Dendritic cell treated with granulocyte-macrophage colony-stimulating factor and Interleukin-4, amounts not matched to agents 40 ng/mL and 50 ng/mL, for 4 days (primary cell): ENCODE measurements around the gene CALHM5.

Experiments used
- H3K27ac Mint-ChIP-seq: one replicate; pipeline ENCODE4 v1.8.0; 2022; ENCODE audit warnings: mild to moderate bottlenecking, mixed read lengths
- H3K27me3 Mint-ChIP-seq: one replicate; pipeline ENCODE4 v1.8.0; 2022; ENCODE audit warnings: mild to moderate bottlenecking, mixed read lengths
- H3K36me3 Mint-ChIP-seq: one replicate; pipeline ENCODE4 v1.8.0; 2022; ENCODE audit warnings: low read depth, mixed read lengths
- H3K4me1 Mint-ChIP-seq: one replicate; pipeline ENCODE4 v1.8.0; 2022; ENCODE audit warnings: low read depth, mixed read lengths
- H3K4me3 Mint-ChIP-seq: one replicate; pipeline ENCODE4 v1.8.0; 2022; ENCODE audit warnings: mild to moderate bottlenecking, moderate library complexity, mixed read lengths
- H3K9me3 Mint-ChIP-seq: one replicate; pipeline ENCODE4 v1.8.0; 2022; ENCODE audit warnings: mixed read lengths
- intact Hi-C: fragments of 100-400 bp; cut with micrococcal nuclease; formaldehyde crosslinking; loops from one replicate; pipeline ENCODE4 v1.15.0; 2022

CALHM5 gene

DNA sequence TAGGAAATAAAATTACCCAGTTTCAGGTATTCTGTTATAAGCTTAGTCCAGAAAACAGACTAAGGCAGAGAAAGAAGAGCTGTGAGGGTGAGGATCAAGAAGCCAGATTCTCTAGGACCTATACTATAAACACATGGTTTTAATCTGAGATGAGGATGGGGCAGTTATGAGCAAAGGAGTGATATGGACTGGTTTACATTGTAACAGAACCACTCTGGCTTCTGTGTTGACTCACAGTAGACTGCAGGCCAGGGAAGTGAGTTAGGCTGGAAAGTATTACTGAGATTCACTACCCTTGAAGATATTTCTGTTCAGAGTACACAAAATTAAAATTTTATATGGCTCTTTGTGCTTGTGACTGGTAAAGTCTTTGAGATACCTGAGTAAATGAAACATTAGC, 56.7 kb downstream of the CALHM5 start:
- intact Hi-C loops: no loop called here
- Mint-ChIP-seq H3K27ac (peak overlapping the region; percentile 16), H3K27me3 (peaks cover 10% of the 10 kb centered on the region), H3K36me3 (peaks cover 14% of the 10 kb centered on the region), H3K4me1 (peaks cover 41% of the 10 kb centered on the region), H3K4me3 (no peak overlapping the region), H3K9me3 (peaks cover 9% of the 10 kb centered on the region)

DNA sequence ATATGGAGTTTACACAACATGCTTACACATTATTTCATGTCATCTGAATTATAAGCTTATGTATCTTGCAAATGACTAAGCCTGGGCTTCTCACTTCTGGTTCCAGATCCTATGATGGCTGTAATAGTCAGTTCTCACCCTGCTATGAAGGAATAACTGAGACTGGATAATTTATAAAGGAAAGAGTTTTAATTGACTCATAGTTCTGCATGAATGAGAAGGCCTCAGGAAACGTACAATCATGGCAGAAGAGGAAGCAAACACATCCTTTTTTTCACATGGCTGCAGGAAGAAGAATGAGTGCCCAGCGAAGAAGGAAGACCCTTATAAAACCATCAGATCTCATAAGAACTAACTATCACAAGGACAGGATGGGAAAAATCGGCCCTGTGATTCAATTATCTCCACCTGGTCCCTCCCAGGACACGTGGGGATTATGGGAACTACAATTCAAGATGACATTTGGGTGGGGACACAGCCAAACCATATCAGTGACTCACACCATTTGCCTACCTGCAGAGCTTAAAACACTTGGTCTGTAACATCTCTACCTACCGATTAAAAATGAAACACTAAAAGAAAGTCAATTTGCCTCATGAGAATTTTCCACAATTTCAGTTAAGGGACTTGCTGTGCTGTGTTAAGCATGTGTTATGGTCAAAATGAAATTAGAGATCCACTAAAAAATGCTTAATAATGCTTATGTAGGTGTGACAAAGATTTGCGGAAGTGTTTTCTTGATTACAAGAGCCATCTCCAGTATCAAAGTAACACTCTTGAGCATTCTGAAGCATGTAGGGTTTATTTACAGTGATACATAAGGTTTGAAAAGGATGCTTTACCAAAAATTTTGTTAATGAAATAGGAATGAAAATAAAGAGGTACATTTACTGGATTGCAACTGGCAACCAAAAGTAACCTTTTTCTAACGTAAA, 57.6 kb downstream of the CALHM5 start:
- peak overlapping the region; percentile 63 for H3K27ac Mint-ChIP-seq
- peaks cover 10% of the 10 kb centered on the region for H3K27me3 Mint-ChIP-seq
- intact Hi-C loops: no loop called here
- H3K9me3 Mint-ChIP-seq: peaks cover 9% of the 10 kb centered on the region
- peaks cover 16% of the 10 kb centered on the region for H3K36me3 Mint-ChIP-seq
- no peak overlapping the region for H3K4me3 Mint-ChIP-seq
- H3K4me1 Mint-ChIP-seq: peaks cover 44% of the 10 kb centered on the region

DNA sequence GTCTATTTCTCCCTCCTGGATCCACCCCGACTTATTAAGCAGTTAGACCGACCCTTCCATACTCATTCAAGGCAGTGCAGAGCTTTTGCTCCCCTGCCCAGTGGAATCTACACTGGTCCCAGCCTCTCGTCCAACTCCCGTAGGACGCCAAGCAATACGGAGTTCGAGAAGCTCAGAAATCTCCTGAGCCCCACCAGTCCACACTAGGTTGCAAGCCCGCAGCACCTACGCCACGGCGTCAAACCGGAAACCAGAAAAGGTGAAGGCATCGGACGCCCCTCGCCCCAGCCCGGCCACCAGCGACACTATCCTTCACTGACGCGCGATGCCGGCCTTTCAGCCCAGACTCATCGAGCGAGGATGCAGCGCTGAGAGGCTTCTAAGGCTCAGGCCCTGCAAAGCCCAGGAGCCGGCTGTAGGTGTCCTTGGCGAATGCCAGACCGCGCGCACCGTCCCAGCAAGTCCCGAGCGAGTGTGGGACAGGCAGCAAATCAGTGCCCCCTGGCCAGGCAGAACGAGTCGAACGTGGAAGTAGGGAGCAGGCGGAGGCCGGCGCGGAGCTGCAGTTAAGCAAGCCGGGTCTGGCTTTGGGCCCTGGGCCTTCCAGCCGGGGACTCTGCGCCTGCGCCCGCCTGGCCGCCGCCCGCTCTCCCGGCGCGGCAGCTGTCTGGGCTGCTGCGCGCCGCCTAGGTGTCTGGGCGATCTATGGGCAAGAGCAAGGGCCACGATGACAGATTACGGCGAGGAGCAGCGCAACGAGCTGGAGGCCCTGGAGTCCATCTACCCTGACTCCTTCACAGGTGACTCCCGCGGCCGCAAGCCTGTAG, 59.6 kb downstream of the CALHM5 start, which contains the start of gene RWDD1:
RWDD1 (plus strand) TSS at position 649 of the 827 bp plus-strand sequence; CDS start at position 728, 79 bp downstream.
- Mint-ChIP-seq H3K9me3 (peaks cover 9% of the 10 kb centered on the region), H3K36me3 (peaks cover 35% of the 10 kb centered on the region), H3K4me1 (peaks cover 45% of the 10 kb centered on the region), H3K27ac (peak within 1 kb of the TSS; percentile 94), H3K27me3 (no peaks in the 10 kb centered on the region), H3K4me3 (peak within 1 kb of the TSS; percentile 97)
- intact Hi-C loops: loop anchor here (2.0 to 5.0 kb wide), 2 partner anchors 96 to 292 kb away; partner anchors contain the start of genes TSPYL1 and ZUP1

DNA sequence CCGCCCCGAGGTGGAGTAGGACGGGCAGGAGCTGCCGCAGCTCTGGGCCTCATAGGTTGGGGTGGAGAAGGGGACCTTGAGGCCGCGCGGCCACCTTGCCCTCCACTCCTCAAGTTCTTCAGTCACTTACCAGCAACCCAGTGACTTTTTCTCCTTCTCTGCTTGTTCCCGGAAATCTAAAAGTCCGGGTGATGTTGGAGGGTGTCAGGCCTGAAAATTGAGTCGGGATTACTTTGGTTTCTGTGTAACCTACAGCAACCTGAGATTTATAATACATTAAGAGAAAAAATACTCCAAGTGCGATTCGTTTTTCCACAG, 60.2 kb downstream of the CALHM5 start:
- Mint-ChIP-seq H3K27ac (peak overlapping the region; percentile 94), H3K4me1 (peaks cover 51% of the 10 kb centered on the region), H3K27me3 (no peaks in the 10 kb centered on the region)

DNA sequence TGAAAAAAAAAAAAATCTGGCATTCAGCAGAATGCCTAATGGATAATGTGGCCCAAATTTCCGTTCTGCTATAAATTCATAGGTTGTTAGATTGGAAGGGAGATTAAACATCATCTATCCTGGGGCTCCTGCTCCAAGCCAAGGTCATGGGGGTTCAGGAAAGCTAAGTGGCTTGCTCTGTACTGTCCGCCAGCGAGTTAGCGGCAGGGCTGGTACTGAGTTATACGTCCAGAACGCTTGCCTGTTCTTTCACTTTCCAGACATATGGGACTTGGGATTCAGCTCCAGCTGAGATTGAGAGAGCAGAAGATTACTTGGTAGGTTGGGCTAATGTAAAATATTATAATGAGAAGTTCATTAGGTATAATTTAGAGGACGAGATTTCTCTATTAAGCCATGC, 60.7 kb downstream of the CALHM5 start:
- H3K4me3 Mint-ChIP-seq: peak overlapping the region; percentile 97
- peaks cover 56% of the 10 kb centered on the region for H3K4me1 Mint-ChIP-seq
- peak overlapping the region; percentile 94 for H3K27ac Mint-ChIP-seq
- H3K9me3 Mint-ChIP-seq: peaks cover under 1% of the 10 kb centered on the region
- H3K27me3 Mint-ChIP-seq: no peaks in the 10 kb centered on the region
- H3K36me3 Mint-ChIP-seq: peaks cover 44% of the 10 kb centered on the region
- intact Hi-C loops: loop anchor here (5.0 kb wide), 1 partner anchor 95 kb away; the partner anchor contains the start of gene ZUP1

More for the DNA sequence above, 60.2 kb downstream of the CALHM5 start:
- peak overlapping the region; percentile 97 for H3K4me3 Mint-ChIP-seq
- H3K36me3 Mint-ChIP-seq: peaks cover 41% of the 10 kb centered on the region
- peaks cover 6% of the 10 kb centered on the region for H3K9me3 Mint-ChIP-seq
- intact Hi-C loops: loop anchor here (2.0 to 5.0 kb wide), 2 partner anchors 96 to 293 kb away; partner anchors contain the start of genes TSPYL1 and ZUP1
